Measurements from ENCODE around the gene PLAAT4. TPM values are rescaled to one million over a fixed set of nuclear protein-coding genes. Genes with fewer than 3 reads are reported as not detected.

PLAAT4 gene, protein sequence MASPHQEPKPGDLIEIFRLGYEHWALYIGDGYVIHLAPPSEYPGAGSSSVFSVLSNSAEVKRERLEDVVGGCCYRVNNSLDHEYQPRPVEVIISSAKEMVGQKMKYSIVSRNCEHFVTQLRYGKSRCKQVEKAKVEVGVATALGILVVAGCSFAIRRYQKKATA
- 0.11 and 0.20 TPM in 2 replicates for total RNA-seq (2014; rRNA removed; shearing (Covaris generic))
- 1.5 and 2.1 TPM in 2 replicates for polyA plus RNA-seq (2015; cell fraction: cytosol; rRNA removed)
- polyA plus RNA-seq (2015; cell fraction: nucleus; rRNA removed), result 1.3 and 1.9 TPM in 2 replicates

DNA sequence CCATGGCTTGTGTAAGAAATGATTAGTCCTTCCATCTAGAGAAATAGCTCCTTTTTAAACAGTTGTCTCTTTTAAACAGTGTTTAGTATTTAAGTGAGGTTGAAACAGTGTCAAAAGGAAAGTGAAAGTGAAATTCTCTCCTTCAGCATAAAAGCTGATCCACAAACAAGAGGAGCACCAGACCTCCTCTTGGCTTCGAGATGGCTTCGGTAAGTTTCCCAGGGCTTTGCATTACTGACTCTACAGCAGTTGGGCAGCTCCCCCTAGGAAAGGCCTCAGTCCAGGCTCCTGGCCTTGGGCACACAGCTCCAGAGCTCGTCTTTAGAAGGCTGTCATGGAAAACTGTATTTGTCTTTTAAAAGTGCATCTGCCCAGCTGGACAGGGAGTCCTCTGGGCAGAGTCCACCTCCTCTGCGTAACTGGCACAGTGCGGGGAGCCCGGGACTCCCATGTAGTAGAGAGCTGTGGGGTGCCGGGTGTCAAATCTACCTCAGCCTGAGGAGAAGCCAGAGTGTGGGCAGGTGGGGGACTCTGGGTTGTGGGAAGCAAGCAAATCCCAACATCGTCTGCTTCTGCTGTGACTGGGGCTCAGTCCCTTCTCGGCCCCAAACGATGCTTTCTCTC lies at the start of gene PLAAT4:
PLAAT4 (plus strand) TSS at position 140 of the 624 bp plus-strand sequence; CDS start at position 201, 61 bp downstream.
- DNase-seq (ENCODE audit: low read depth), result no peak

DNA sequence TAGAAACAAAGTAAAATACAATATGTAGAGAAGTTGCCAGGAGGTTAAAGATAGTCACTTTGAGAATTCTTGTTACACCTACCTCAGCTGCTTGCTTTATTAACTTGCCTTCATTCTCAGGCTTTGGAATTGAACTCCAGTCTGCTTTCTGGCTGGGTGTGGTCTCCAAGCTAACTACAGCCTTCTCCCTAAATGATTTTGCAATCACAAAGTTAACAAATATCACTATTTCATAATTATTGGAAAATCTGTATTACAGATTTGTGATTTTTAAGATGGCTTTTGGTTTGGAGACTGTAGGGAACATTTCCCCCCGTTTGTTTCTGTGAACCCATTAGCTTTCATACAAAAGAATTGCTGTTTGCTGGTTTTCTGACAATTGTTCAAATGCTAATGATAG lies 47.8 kb upstream of the PLAAT4 start:
- no peak for DNase-seq (ENCODE audit: low read depth)

DNA sequence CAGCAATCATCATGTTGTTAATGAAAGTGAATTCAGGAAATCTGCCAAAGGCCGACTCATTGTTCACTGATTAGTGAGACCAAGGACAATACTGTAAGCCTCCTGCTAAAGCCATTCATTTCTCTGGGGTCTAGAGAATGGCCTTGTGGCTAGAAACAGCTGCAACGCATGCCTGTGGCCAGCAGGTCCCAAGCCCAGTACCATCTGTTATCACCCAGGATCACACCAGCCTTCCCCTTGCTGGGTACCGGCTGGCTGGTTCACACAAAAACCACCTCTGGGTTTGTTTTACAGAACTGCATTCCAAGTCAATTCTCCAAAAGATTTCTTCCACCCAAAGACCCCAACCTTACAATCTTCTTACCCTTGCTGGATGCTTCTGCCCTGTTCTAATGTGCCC lies 46.7 kb upstream of the PLAAT4 start:
- no peak for DNase-seq (ENCODE audit: low read depth)

DNA sequence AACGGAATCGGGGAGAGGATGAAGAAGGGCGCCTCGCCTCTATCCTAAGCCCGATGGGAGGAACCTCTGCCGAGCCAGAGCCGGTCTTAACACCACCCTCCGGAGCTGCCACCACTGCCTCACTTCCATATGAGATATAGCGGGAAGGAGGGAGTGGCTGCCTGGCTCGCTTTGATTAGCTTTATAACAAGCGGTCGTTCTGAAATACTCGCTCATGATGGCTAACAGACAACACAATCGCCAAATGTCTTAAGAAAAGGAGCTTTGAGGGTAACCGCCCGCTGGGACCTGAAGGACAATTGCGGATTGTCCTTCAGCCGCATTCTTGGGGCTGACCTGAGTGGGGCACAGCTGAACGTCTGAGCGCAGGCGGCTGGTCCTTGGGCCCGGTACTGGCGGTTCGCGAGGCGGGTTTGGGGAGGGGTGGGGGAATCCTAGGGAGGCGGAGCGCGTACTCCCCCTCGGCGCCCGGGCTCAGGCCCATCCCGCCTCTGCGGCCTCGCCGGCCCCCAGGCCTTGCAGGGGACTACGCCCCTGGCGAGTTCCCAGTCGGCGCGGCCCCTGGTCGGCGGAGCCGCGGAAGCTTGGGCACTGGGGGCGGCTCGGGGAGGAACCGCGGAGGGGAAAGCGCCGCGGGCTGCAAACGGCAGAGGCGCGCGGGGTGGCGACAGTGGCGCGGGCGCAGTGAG lies 45.9 kb upstream of the PLAAT4 start, which contains the start of gene PLAAT5:
PLAAT5 (minus strand) TSS at position 617 of the 689 bp plus-strand sequence; CDS start at position 484, 133 bp downstream.
- DNase-seq (ENCODE audit: low read depth), result no peak

DNA sequence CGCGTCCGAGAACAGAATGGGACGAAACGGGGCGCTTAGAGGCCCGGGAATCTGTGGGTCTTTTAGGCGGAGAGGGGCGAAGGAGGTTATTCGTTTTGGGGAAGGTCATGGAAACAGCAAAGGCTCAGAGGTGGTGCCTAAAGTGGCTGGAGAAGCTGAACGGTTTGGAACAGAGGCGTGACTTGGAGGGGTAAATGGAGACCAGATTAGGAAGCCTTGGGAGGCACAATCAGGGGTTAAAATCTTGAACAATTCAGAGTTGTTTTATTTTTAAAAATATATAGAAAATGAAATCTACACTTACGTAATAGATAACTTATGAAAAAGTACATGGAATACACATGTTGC lies 45.4 kb upstream of the PLAAT4 start:
- no peak for DNase-seq (ENCODE audit: low read depth)

DNA sequence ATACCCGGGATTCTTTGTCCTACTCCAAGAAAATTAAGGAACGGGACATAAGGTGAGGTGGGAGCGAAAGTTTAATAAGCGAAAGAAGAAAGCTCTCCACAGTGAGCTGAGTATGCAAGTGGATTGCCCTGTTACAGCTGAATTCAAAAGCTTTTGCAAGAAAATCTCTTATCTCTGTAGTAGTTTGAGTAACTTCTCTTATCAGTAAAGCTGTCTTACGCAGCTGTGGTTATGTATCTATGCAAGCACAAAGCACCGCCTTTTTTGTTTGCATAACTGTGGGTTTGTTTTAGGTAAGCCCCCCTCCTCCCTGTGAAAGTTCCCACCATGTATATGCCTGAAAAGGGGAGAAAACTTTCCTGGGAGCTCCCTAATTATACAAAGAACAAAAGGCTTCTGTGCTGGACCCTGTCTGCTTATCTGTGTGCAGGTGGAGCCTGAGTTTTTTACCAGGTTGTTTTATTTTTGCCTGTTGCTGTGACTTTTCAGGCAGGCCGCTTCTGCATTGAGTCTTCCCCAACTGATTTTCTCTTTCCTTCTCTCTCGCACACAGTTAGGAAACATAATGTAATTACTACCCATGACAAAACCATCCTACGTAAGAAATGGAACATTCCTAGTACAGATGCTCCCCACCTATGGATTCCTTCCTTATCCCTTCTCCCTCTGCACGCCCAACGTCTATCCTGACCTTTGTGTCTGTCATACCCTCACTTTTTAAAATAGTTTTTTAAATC lies 44.8 kb upstream of the PLAAT4 start:
- DNase-seq (ENCODE audit: low read depth), result no peak

DNA sequence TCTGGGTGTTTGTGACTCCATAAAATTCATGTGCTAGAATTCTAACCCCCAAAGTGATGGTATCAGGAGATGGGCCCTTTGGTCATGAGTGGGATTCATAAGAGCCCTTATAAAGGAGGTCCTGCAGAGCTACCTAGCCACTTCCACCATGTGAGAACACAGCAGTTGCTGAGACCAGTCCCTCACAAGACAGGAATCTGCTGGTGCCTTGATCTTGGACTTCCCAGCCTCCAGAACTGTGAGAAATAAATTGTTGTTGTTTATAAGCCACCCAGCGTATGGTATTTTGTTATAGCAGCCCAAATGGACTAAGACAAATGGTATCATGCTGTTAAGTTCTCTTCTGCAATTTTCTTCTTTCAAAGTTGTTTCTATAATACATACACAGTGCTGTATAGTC lies 44.2 kb upstream of the PLAAT4 start:
- DNase-seq (ENCODE audit: low read depth), result no peak

DNA sequence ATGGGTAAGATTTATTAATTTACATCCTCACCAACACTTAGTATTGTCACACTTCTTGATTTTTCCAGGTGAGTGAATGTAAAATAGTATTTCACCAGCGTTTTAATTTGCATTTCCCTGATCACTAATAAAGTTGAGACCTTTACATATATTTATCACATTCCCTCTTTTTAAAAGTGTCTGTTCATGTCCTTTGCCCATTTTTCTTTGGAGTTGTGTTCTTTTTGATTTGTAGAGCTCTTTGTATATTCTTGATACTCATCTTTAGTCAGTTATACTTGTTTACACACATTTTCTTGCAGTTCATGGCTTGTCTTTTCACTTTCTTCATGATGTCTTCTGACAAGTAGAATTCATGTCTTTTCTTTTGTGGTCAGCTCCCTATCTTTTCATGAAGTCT lies 43.5 kb upstream of the PLAAT4 start:
- DNase-seq (ENCODE audit: low read depth), result no peak

DNA sequence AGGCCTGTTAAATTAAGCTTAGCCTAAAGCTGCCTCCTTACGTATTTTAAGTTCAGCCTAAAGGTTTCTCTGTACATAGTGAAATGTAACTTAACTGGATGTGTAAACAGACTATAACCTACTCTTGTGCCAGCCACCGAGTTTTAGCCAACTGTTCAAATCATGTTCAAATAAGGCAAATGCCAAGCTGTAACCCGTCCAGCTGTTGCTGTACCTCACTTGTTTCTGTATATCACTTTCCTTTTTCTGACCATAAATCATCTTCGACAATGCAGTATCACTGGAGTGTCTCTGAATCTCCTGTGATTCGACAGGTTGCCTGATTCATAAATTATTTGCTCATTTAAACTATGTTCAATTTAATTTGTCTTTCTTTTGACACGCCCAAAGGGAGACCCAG lies 41.6 kb upstream of the PLAAT4 start:
- no peak for DNase-seq (ENCODE audit: low read depth)

DNA sequence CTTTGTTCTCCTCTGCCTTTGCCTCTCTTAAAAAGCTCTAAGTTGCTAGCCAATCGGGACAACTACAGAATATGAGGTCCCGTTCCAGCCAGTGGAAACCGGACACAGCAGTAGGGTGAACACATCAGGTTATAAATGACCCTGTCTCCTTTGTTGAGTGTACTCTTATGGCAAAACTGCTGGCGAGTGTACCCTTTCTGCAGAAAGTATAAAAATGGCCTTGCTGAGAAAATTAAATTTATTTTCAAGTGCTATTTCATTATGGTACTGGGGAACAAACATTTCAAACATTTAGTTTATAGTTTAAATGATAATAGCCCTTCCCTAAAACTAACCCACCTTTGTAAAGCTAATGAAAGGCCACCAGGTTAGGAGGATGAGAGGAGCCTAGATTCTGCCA lies 36.7 kb upstream of the PLAAT4 start:
- DNase-seq (ENCODE audit: low read depth), result no peak

DNA sequence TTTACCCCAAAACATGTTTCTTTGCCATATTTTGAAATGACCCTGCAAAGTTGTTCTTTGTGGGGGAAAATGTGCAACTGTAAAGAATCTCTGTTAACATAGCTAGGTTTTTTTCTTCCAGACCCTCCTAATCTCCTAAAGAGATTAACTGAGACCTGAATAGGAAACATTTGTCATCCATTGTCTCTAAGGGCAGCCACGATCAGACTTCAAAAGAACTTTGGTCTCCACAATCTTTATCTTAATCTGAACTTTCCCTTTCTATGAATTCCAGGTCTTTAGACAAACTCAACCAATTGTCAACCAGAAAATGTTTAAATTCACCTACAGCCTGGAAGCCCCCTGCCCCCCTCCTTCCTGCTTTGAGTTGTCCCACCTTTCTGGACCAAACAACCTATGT lies 35.4 kb upstream of the PLAAT4 start:
- DNase-seq (ENCODE audit: low read depth), result no peak

DNA sequence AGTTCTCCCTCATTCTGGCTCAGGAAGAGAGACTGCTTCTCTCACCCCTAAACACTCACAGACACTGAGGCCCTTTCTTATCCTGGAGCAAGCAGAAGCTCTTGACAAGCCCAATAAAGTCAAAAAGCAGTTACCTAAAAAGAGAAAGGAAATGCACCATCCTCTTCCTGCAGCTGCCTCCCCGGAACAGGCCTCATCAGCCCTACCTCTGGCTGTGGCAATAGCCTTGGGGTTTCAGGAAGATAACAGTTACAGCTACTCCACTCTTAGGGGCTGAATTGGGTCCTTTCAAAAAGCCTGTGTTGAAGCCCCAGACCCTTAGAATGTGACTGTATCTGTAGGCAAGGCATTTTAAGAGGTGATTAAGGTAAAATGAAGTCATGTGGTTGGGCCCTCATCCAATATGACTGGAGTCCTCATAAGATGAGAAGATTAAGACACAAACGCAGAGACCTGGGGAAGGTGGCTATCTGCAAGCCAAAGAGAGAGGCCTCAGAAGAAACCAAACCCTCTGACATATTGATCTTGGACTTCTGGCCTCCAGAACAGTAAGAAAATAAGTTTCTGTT lies 34.3 kb upstream of the PLAAT4 start:
- no peak for DNase-seq (ENCODE audit: low read depth)

DNA sequence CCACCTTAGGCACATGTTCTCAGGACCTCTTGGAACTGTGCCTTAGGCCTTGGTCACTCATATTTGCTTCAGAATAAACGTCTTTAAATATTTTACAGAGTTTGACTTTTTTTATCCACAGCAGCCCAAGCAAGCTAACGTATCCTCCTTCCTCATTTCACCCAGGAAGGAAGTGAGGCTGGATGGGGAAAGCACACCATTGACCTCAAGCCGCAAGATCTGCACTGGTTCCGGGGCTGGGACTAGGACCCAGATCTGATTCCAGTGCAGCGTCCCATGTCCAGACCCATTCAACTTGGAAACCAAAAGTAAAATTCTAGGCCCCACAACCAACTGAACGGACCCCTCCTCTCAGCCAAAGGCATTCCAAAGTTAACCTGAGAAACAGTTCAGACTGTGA lies 33.1 kb upstream of the PLAAT4 start:
- DNase-seq (ENCODE audit: low read depth), result no peak

DNA sequence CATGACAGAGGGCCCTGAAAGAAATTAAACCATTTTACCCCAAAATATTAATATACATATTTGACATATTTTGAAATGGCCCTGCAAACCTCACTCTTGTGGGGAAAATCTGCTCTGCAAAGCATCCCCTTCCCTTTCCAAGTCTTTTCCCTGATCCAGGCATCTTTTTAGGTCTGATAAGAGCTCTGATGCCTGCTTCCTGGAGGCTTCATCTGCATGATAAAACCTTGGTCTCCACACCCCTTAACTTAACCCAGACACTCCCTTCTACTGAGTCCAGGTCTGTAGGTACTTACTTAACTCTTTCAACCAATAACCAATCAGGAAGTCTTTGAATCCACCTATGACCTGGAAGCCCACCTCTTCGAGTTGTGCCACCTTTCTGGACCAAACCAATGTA lies 32.6 kb upstream of the PLAAT4 start:
- no peak for DNase-seq (ENCODE audit: low read depth)

DNA sequence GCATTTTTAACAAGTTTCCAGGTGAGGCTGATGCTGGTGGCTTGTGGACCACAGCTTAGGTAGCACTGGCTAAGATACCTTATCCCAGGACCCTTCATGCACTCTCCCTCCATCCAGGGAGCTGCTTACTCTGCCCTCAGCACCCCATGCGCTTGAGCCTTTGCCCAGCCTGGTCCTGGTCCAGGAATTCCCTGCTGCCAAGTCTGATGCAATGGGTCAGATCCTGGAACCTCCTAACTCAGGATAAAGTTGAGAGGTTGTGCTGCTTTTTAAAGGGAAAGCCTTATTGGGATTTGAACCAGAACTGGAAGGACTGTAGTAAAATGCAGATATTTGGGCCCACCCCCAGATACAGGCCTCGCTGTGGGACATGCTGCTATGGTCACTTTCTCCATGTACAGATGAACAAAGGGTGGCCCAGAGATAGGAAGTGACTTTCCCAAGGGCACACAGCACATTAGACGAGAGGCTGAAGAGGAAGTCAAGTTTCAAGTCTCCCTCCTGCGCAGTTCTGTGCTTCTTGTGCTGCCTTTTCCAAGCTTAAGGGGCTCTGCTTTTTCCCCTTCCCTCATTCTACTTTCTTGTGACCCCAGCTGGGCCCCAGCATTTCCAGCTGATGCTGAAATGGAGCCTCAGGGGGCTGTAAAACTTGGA lies 31.5 kb upstream of the PLAAT4 start:
- no peak for DNase-seq (ENCODE audit: low read depth)

DNA sequence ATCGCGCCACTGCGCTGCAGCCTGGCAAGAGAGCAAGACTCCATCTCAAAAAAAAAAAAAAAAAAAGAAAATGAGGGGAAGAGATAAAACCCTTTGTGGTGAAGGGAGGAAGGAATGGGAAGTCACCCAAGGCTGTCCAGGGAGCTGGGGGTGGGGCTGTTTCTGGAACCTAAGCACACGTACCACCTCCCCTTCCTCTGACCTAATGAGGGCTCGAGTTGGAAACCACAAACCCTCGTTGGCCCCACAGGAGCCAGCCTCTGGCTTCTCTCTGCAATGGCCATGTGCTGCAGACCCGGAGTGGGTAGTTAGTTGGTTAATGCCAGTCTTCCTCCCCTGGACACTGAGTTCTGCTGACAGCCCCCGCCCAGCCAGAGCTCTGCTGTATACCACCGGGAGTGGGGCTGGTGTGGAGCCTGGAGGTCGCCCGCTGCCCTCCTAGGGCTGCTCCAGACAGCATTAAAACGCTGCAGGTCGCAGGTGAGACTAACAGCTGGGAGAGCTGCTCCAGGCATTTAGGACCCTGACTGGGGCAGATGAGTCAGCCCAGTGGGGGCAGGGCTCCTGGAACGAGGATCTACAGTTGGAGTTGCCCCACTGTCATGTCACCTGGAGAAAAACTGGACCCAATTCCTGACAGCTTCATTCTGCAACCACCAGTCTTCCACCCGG lies 30.6 kb upstream of the PLAAT4 start, which contains the start of gene LGALS12:
LGALS12 (plus strand) TSS at position 228 of the 672 bp plus-strand sequence; CDS start at position 603, 375 bp downstream.
- peak; percentile 17 for DNase-seq (ENCODE audit: low read depth)

DNA sequence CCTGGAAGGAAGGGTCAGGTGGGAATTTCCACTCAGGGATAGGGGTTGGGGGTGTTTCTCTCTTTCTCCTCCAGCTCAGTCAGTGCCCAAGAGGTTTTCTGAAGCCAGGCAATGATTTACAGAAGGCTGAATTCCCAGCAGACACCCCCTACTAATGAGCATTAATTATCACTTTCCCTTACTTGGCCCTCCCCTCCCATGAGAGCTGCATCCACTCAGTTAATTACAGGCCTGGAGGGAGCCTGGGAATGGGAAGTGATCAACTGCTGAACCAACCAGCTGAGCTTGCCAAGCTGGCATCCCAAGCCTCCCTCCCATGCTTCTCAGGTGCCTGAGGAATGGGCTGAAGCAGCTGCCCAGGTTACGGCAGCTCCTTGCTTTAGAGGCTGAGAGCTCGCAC lies 29.7 kb upstream of the PLAAT4 start:
- no peak for DNase-seq (ENCODE audit: low read depth)

DNA sequence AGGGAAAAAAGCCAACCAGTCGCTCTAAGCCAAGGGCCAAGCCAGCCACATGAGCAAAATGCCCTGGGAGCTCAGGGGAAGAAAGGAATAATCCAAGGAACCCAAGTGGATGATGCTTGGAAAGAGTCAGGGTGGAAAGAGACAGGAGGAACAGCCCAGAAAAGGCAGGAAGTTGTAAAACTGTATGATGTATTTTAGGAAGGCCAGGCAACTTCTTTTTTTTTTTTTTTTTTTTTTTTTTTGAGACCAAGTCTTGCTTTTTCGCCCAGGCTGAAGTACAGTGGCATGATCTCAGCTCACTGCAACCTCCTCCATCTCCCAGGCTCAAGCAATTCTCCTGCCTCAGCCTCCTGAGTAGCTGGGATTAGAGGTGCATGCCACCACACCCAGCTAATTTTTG lies 29.1 kb upstream of the PLAAT4 start:
- no peak for DNase-seq (ENCODE audit: low read depth)

DNA sequence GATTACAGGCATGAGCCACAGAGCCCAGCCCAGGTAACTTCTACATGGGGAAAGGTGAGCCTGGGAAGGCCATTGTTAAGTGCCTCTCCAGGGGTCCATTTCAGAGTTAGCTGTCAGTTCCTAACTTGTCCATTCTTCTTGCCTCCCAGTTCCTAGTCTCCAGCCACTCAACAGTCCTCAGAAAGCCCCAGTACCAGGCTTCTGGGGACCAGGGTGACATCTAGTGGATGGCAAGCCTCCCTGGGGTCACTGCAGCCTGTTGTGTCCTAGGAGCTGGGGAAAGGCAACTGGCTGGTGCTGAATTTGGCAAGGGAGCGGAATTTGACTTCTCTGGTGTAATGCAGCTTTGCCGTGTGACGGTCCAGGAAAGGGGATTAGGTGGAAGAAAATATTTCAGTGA lies 28.6 kb upstream of the PLAAT4 start:
- peak; percentile 41 for DNase-seq (ENCODE audit: low read depth)

DNA sequence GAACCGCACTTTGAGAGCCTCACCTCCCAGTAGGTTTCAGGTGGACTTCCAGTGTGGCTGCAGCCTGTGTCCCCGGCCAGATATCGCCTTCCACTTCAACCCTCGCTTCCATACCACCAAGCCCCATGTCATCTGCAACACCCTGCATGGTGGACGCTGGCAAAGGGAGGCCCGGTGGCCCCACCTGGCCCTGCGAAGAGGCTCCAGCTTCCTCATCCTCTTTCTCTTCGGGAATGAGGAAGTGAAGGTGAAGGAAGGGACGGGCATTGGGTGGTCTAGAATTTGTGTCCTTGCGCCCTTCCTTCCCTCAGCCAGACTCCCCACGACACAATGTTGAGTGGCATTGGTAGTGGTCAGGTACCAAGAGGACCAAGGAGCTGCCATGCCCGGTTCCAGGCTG lies 27.9 kb upstream of the PLAAT4 start:
- no peak for DNase-seq (ENCODE audit: low read depth)
